Measurements from ENCODE around the gene GADD45G. TPM values are rescaled to one million over a fixed set of nuclear protein-coding genes. Genes with fewer than 3 reads are reported as not detected.

GADD45G gene
- total RNA-seq, 1 donor = 7.3 TPM

GRCh38 chr9:89606624-89607311, 2.0 kb downstream of the GADD45G start:
- DNase-seq (ENCODE audit: low read depth in 2 of 3, low spot score in 2 of 3) = peak in 2 of 3 donors; percentile 63 to 65

- DNase-seq (ENCODE audit: low read depth in 2 of 3, low spot score in 2 of 3) = no peak
Observed at GRCh38 chr9:89608641-89609335, 4.0 kb downstream of the GADD45G start.

GRCh38 chr9:89609426-89610006, 4.7 kb downstream of the GADD45G start:
- no peak for DNase-seq (ENCODE audit: low read depth in 2 of 3, low spot score in 2 of 3)

- DNase-seq (ENCODE audit: low read depth in 2 of 3, low spot score in 2 of 3) = no peak
Observed at GRCh38 chr9:89610391-89610925, 5.6 kb downstream of the GADD45G start.

GRCh38 chr9:89611425-89611824, 6.6 kb downstream of the GADD45G start:
- no peak for DNase-seq (ENCODE audit: low read depth in 2 of 3, low spot score in 2 of 3)

- no peak for DNase-seq (ENCODE audit: low read depth in 2 of 3, low spot score in 2 of 3)
Observed at GRCh38 chr9:89612566-89613278, 7.9 kb downstream of the GADD45G start.

GRCh38 chr9:89613912-89614892, 9.4 kb downstream of the GADD45G start:
- no peak for DNase-seq (ENCODE audit: low read depth in 2 of 3, low spot score in 2 of 3)

- no peak for DNase-seq (ENCODE audit: low read depth in 2 of 3, low spot score in 2 of 3)
Observed at GRCh38 chr9:89615661-89616060, 10.8 kb downstream of the GADD45G start.

- DNase-seq (ENCODE audit: low read depth in 2 of 3, low spot score in 2 of 3) = no peak
Observed at GRCh38 chr9:89616411-89616810, 11.6 kb downstream of the GADD45G start.

GRCh38 chr9:89617978-89618377, 13.2 kb downstream of the GADD45G start:
- DNase-seq (ENCODE audit: low read depth in 2 of 3, low spot score in 2 of 3) = no peak

- no peak for DNase-seq (ENCODE audit: low read depth in 2 of 3, low spot score in 2 of 3)
Observed at GRCh38 chr9:89619019-89619418, 14.2 kb downstream of the GADD45G start.

- DNase-seq (ENCODE audit: low read depth in 2 of 3, low spot score in 2 of 3) = no peak
Observed at GRCh38 chr9:89619424-89620138, 14.8 kb downstream of the GADD45G start.

GRCh38 chr9:89621031-89621430, 16.2 kb downstream of the GADD45G start:
- no peak for DNase-seq (ENCODE audit: low read depth in 2 of 3, low spot score in 2 of 3)

- DNase-seq (ENCODE audit: low read depth in 2 of 3, low spot score in 2 of 3) = no peak
Observed at GRCh38 chr9:89621676-89622075, 16.9 kb downstream of the GADD45G start.

- no peak for DNase-seq (ENCODE audit: low read depth in 2 of 3, low spot score in 2 of 3)
Observed at GRCh38 chr9:89622933-89623861, 18.4 kb downstream of the GADD45G start.

- peak in 2 of 3 donors; percentile 70 to 85 for DNase-seq (ENCODE audit: low read depth in 2 of 3, low spot score in 2 of 3)
Observed at GRCh38 chr9:89623925-89624420, 19.2 kb downstream of the GADD45G start.

- no peak for DNase-seq (ENCODE audit: low read depth in 2 of 3, low spot score in 2 of 3)
Observed at GRCh38 chr9:89625721-89626687, 21.2 kb downstream of the GADD45G start.

All from hematopoietic multipotent progenitor cell (in vitro differentiated cells).